Measurements from ENCODE around the gene MIER2. TPM values are rescaled to one million over a fixed set of nuclear protein-coding genes. Genes with fewer than 3 reads are reported as not detected.

MIER2 gene
- polyA plus RNA-seq, 3 donors, result 3.6 to 21.9 (median 6.9) TPM

DNA sequence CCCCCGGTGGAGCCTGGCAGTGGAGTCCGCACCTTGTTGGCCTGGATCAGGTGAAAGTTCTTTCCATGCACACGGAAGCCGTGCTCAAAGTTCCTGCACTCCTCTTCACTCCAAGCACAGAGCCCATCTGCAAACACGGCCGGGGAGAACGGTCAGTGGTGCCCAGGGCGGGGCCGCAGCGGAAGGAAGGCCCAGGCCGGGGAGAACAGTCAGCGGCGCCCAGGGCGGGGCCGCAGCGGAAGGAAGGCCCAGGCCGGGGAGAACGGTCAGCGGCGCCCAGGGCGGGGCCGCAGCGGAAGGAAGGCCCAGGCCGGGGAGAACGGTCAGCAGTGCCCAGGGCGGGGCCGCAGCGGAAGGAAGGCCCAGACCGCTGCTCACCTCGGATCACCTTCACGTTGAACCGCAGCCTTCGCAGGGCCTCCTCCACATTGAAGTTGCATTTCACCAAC lies 32.8 kb downstream of the MIER2 start:
- no peak overlapping the region for H2AFZ ChIP-seq (ENCODE audit: insufficient read depth, low read depth, low read length, poor library complexity, severe bottlenecking)
- H3K4me1 Mint-ChIP-seq, result no peaks in the 10 kb centered on the region
- no peaks in the 10 kb centered on the region for H3K9me3 ChIP-seq (replicated peaks in 1 of 2; ENCODE audit: control insufficient read depth in 1 of 2, insufficient read depth in 1 of 2, low read length in 2 of 2)
- no peak overlapping the region for H3K4me3 ChIP-seq (replicated peaks in 1 of 3; ENCODE audit: low read depth in 2 of 3, low read length in 3 of 3)
- no peak overlapping the region for H3K27ac ChIP-seq (ENCODE audit: low read depth in 1 of 2, low read length in 2 of 2)
- H3K79me2 ChIP-seq (ENCODE audit: insufficient read depth, low read length), result peaks cover 2% of the 10 kb centered on the region
- peaks cover 79 to 95% of the 10 kb centered on the region in 2 donors for H3K36me3 ChIP-seq (replicated peaks in 1 of 2; ENCODE audit: control insufficient read depth in 1 of 2, insufficient read depth in 2 of 2, low read length in 2 of 2)
- peaks cover 64 to 79% of the 10 kb centered on the region in 2 donors for H3K36me3 Mint-ChIP-seq
- no peak overlapping the region for H3K4me3 Mint-ChIP-seq
- TF ChIP-seq CTCF (IDR thresholded peaks at IDR 0.05), result no peak
- no peak overlapping the region for H3K4me2 ChIP-seq (replicated peaks; ENCODE audit: extremely low read depth, low read length, poor library complexity, severe bottlenecking)
- intact Hi-C loops (cut with micrococcal nuclease), result no loop called here
- H3K9ac ChIP-seq (ENCODE audit: insufficient read depth, low read length, poor library complexity, severe bottlenecking), result no peak overlapping the region
- no peak for DNase-seq
- H3K27me3 Mint-ChIP-seq (ENCODE audit: low read depth in 3 of 3), result peaks cover 1 to 2% (median 2%) of the 10 kb centered on the region in 3 donors
- H4K20me1 ChIP-seq (ENCODE audit: insufficient read depth, low read length), result peaks cover 69% of the 10 kb centered on the region
- H3K4me1 ChIP-seq (ENCODE audit: control insufficient read depth in 1 of 2, insufficient read depth in 2 of 2, low read length in 2 of 2), result no peaks in the 10 kb centered on the region
- 95% methylated on average over 19 of the region's 33 CpGs for WGBS (ENCODE audit: insufficient coverage)
- H3K27me3 ChIP-seq (ENCODE audit: control insufficient read depth in 2 of 2, insufficient read depth in 2 of 2, low read length in 2 of 2), result no peaks in the 10 kb centered on the region
- H3K27ac Mint-ChIP-seq, result peak overlapping the region in 1 of 7 donors; percentile 22
- peaks cover 0 to 2% (median 0%) of the 10 kb centered on the region in 7 donors for H3K9me3 Mint-ChIP-seq

- TF ChIP-seq CTCF (IDR thresholded peaks at IDR 0.05), result no peak
- H3K27me3 ChIP-seq (ENCODE audit: control insufficient read depth in 2 of 2, insufficient read depth in 2 of 2, low read length in 2 of 2), result no peaks in the 10 kb centered on the region
- Mint-ChIP-seq H3K4me1 (no peaks in the 10 kb centered on the region), H3K4me3 (no peak overlapping the region), H3K27me3 (ENCODE audit: low read depth in 3 of 3) (peaks cover 1 to 2% (median 2%) of the 10 kb centered on the region in 3 donors), H3K9me3 (peaks cover 0 to 2% (median 0%) of the 10 kb centered on the region in 7 donors), H3K36me3 (peaks cover 64 to 77% of the 10 kb centered on the region in 2 donors), H3K27ac (peak overlapping the region in 3 of 7 donors; percentile 38 to 83 (median 54))
- peaks cover 76% of the 10 kb centered on the region for H4K20me1 ChIP-seq (ENCODE audit: insufficient read depth, low read length)
- intact Hi-C loops (cut with micrococcal nuclease), result no loop called here
- no peaks in the 10 kb centered on the region for H3K4me1 ChIP-seq (ENCODE audit: control insufficient read depth in 1 of 2, insufficient read depth in 2 of 2, low read length in 2 of 2)
- H3K79me2 ChIP-seq (ENCODE audit: insufficient read depth, low read length), result peaks cover 2% of the 10 kb centered on the region
- no peak overlapping the region for H3K4me3 ChIP-seq (replicated peaks in 1 of 3; ENCODE audit: low read depth in 2 of 3, low read length in 3 of 3)
- H3K9ac ChIP-seq (ENCODE audit: insufficient read depth, low read length, poor library complexity, severe bottlenecking), result no peak overlapping the region
- no peaks in the 10 kb centered on the region for H3K9me3 ChIP-seq (replicated peaks in 1 of 2; ENCODE audit: control insufficient read depth in 1 of 2, insufficient read depth in 1 of 2, low read length in 2 of 2)
- H3K4me2 ChIP-seq (replicated peaks; ENCODE audit: extremely low read depth, low read length, poor library complexity, severe bottlenecking), result no peak overlapping the region
- H2AFZ ChIP-seq (ENCODE audit: insufficient read depth, low read depth, low read length, poor library complexity, severe bottlenecking), result no peak overlapping the region
- WGBS (ENCODE audit: insufficient coverage), result 98% methylated on average over 24 of the region's 24 CpGs
- H3K27ac ChIP-seq (ENCODE audit: low read depth in 1 of 2, low read length in 2 of 2), result no peak overlapping the region
- H3K36me3 ChIP-seq (replicated peaks in 1 of 2; ENCODE audit: control insufficient read depth in 1 of 2, insufficient read depth in 2 of 2, low read length in 2 of 2), result peaks cover 79 to 95% of the 10 kb centered on the region in 2 donors
- no peak for DNase-seq
Measured at GRCh38 chr19:310781-311496, 33.7 kb downstream of the MIER2 start.

Data from CD14-positive monocyte (primary cell).